Natural killer cell (primary cell): Measurements from ENCODE around the gene SHBG. TPM values are rescaled to one million over a fixed set of nuclear protein-coding genes. Genes with fewer than 3 reads are reported as not detected.

Source experiments
- ATAC-seq, 3 donors: fragments of 150-1000 bp in 2 of 3; fragments of 200-7000 bp in 1 of 3; cut with Tn5 transposase; 1 replicate in 1 of 3; 2 replicates in 2 of 3; pipeline ENCODE4 v1.10.0; 2021; ENCODE audit warnings: mild to moderate bottlenecking in 2 of 3, moderate library complexity in 2 of 3
- DNase-seq, 2 donors: peaks; one replicate each; pipeline versions ENCODE4 v3.0.0 to v3.0.0-alpha.2; 2013 to 2021; ENCODE audit warnings: mixed read lengths in 1 of 2
- H3K27ac ChIP-seq: one replicate; pipeline ENCODE4 v1.5.1; 2013; ENCODE audit warnings: mild to moderate bottlenecking, low read length
- H3K27me3 ChIP-seq: one replicate; pipeline ENCODE4 v1.6.1; 2013; ENCODE audit warnings: low read length; ENCODE audit not compliant: control insufficient read depth, insufficient read depth
- H3K36me3 ChIP-seq: one replicate; pipeline ENCODE4 v1.6.1; 2013; ENCODE audit warnings: low read length; ENCODE audit not compliant: control insufficient read depth, insufficient read depth
- H3K4me1 ChIP-seq: one replicate; pipeline ENCODE4 v1.6.1; 2013; ENCODE audit warnings: low read length; ENCODE audit not compliant: control insufficient read depth, insufficient read depth
- H3K4me3 ChIP-seq: one replicate; pipeline ENCODE4 v1.5.1; 2013; ENCODE audit warnings: low read length
- H3K9me3 ChIP-seq: one replicate; pipeline ENCODE4 v1.6.1; 2013; ENCODE audit warnings: low read length; ENCODE audit not compliant: control insufficient read depth, insufficient read depth
- H3K27ac Mint-ChIP-seq, 2 donors: one replicate each; pipeline ENCODE4 v1.8.0; 2022; ENCODE audit warnings: mild to moderate bottlenecking in 2 of 2, mixed read lengths in 2 of 2, moderate library complexity in 1 of 2
- H3K27me3 Mint-ChIP-seq, 2 donors: one replicate each; pipeline ENCODE4 v1.8.0; 2022; ENCODE audit warnings: low read depth in 2 of 2, mixed read lengths in 2 of 2
- H3K36me3 Mint-ChIP-seq: one replicate; pipeline ENCODE4 v1.8.0; 2022; ENCODE audit warnings: mixed read lengths
- H3K4me1 Mint-ChIP-seq, 2 donors: one replicate each; pipeline ENCODE4 v1.8.0; 2022; ENCODE audit warnings: mixed read lengths in 2 of 2
- H3K4me3 Mint-ChIP-seq: one replicate; pipeline ENCODE4 v1.8.0; 2022; ENCODE audit warnings: mild to moderate bottlenecking, moderate library complexity, mixed read lengths
- H3K9me3 Mint-ChIP-seq, 2 donors: one replicate each; pipeline ENCODE4 v1.8.0; 2022; ENCODE audit warnings: mixed read lengths in 2 of 2
- WGBS: methylation state at CpG from one replicate; pipeline ENCODE4 v1.1.7; 2013; ENCODE audit warnings: missing lambda C conversion rate; ENCODE audit not compliant: insufficient coverage; 5-methylcytosine and 5-hydroxymethylcytosine counted together
- intact Hi-C: fragments of 100-400 bp; cut with micrococcal nuclease; formaldehyde crosslinking; loops from one replicate; pipeline ENCODE4 v1.14.2; 2022
- total RNA-seq, 4 donors: library from RNA; stranded (reverse); fragments of 120-200 nt in 1 of 4; gene quantifications; one replicate each; pipeline versions ENCODE4 v1.2.3 to v1.2.4, GENCODE V29; 2013 to 2022
- TF ChIP-seq, protein P1 (sequence below): fragments of 200-600 bp; IDR thresholded peaks from one replicate; pipeline ENCODE4 v1.8.0; 2022; ENCODE audit warnings: antibody characterized with exemption

The SHBG gene
- total RNA-seq, 3 donors from 2014 or later (not counting 1 experiment from before 2014, with no cell fraction given) = not detected

DNA sequence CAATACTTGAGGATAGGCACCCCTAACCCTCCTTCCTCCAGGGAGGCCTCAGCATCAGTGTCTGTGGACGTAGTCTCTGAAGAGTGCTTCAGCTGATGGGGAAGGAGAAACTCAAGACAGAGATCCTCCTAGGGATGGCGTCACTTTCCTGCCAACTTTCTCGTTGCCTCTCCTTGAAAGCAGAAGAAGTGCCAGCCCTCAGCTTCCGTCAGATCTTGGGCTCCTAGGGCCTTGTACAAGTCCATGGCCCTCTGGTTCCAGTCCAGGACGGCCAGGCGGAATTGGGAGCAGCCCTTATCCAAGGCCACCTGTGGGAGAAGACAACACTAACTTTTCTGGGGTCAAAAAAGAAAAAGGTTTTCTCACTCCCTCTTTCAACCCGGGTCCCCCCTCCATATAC, 3.6 kb upstream of the SHBG start:
- peak overlapping the region; percentile 73 to 91 for H3K27ac Mint-ChIP-seq
- Histone ChIP-seq H3K36me3 (peaks cover 2% of the 10 kb centered on the region), H3K4me3 (no peak overlapping the region), H3K4me1 (peaks cover 17% of the 10 kb centered on the region), H3K27me3 (no peaks in the 10 kb centered on the region), H3K27ac (no peak overlapping the region), H3K9me3 (no peaks in the 10 kb centered on the region)
- H3K9me3 Mint-ChIP-seq = no peaks in the 10 kb centered on the region
- peaks cover 12 to 14% of the 10 kb centered on the region in 2 donors for H3K4me1 Mint-ChIP-seq
- 92% methylated on average over 7 of the region's 7 CpGs for WGBS
- ATAC-seq (no peak), DNase-seq (peak in 1 of 2 donors; percentile 11)
- H3K4me3 Mint-ChIP-seq = peak overlapping the region; percentile 92
- no peaks in the 10 kb centered on the region for H3K36me3 Mint-ChIP-seq
- intact Hi-C loops = no loop called here
- TF ChIP-seq, protein P1, sequence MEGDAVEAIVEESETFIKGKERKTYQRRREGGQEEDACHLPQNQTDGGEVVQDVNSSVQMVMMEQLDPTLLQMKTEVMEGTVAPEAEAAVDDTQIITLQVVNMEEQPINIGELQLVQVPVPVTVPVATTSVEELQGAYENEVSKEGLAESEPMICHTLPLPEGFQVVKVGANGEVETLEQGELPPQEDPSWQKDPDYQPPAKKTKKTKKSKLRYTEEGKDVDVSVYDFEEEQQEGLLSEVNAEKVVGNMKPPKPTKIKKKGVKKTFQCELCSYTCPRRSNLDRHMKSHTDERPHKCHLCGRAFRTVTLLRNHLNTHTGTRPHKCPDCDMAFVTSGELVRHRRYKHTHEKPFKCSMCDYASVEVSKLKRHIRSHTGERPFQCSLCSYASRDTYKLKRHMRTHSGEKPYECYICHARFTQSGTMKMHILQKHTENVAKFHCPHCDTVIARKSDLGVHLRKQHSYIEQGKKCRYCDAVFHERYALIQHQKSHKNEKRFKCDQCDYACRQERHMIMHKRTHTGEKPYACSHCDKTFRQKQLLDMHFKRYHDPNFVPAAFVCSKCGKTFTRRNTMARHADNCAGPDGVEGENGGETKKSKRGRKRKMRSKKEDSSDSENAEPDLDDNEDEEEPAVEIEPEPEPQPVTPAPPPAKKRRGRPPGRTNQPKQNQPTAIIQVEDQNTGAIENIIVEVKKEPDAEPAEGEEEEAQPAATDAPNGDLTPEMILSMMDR = no peak
- no peaks in the 10 kb centered on the region for H3K27me3 Mint-ChIP-seq

DNA sequence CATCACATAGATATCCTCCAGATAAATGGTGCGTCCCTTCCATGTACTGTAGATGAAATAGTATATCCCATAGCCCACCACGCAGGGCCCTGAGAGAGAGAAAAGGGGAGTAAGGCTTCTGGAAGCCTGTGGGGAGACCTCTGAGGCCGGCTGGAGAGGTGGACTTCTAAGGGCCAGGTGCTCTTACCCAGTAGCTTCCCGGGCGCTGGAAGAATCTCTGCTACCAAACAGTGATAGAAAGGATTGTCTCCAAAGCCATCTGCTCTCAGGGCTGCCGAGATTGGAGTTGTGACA, 3.0 kb upstream of the SHBG start:
- Mint-ChIP-seq H3K27ac (peak overlapping the region; percentile 73 to 91), H3K4me1 (peaks cover 12 to 14% of the 10 kb centered on the region in 2 donors), H3K9me3 (no peaks in the 10 kb centered on the region), H3K36me3 (no peaks in the 10 kb centered on the region), H3K27me3 (no peaks in the 10 kb centered on the region), H3K4me3 (peak overlapping the region; percentile 92)
- H3K4me1 ChIP-seq = peaks cover 17% of the 10 kb centered on the region
- DNase-seq (peak in 1 of 2 donors; percentile 13), ATAC-seq (no peak)
- no peak overlapping the region for H3K27ac ChIP-seq
- no peaks in the 10 kb centered on the region for H3K9me3 ChIP-seq
- 33% methylated on average over 5 of the region's 6 CpGs for WGBS
- H3K4me3 ChIP-seq = peak overlapping the region; percentile 78
- no peaks in the 10 kb centered on the region for H3K27me3 ChIP-seq
- TF ChIP-seq, protein P1 = no peak
- H3K36me3 ChIP-seq = peaks cover 2% of the 10 kb centered on the region
- intact Hi-C loops = no loop called here

DNA sequence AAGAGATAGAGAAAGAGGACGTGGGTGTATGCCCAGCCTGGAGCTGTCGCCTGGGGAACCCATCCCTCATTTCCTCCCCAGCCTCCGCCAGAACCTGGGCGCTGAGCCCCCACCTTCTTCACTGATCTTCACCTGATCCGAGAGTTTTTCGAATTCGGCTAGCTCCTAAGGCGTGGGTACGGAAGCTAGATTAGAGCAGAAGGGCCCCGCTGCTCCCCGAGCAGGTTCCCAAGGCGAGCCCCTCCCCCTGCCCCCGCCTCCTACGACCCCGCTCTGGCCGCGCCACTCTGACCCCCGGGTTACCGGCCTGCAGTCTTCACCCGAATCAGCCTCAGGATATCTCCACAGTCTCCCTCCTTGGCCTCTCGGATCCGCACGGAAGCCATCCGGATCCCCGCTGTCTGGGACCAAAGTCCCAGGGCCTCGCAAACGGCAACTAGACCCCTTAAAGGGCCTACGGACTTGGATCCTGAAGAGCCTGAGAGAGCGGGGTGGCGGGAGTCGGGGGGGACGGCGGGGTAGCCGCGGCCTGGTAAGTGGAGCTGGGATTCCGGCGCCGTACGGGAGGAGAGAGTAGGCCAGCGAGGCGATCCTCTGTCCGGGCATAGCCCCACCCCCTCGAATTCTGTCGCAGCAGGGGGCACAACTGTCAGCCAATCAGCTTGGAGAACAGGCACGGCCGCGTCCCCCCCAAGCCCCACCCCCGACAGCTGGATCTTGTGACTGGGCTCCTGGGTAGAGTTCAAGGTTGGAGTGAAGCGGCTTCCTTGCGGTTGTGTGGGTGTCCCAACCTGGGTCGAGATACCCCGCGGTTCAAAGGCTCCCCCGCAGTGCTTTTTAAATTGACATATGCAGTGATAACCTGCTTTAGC, 2.4 kb upstream of the SHBG start, which contains the start of gene SAT2:
SAT2 (minus strand) TSS at position 572 of the 872 bp plus-strand sequence; CDS start at position 386, 186 bp downstream.
- Histone ChIP-seq H3K27me3 (no peaks in the 10 kb centered on the region), H3K9me3 (no peaks in the 10 kb centered on the region), H3K36me3 (peaks cover 2% of the 10 kb centered on the region), H3K4me1 (peaks cover 17% of the 10 kb centered on the region), H3K4me3 (peak within 1 kb of the TSS; percentile 78), H3K27ac (peak within 1 kb of the TSS; percentile 75)
- intact Hi-C loops = no loop called here
- peak within 1 kb of the TSS; percentile 92 for H3K4me3 Mint-ChIP-seq
- no peaks in the 10 kb centered on the region for H3K9me3 Mint-ChIP-seq
- peak within 1 kb of the TSS; percentile 73 to 91 for H3K27ac Mint-ChIP-seq
- WGBS = under 1% methylated on average over 53 of the region's 54 CpGs
- ATAC-seq (peak; percentile 96 to 97 (median 97)), DNase-seq (peak; percentile 68 to 92)
- H3K27me3 Mint-ChIP-seq = no peaks in the 10 kb centered on the region
- TF ChIP-seq, protein P1 = no peak
- H3K36me3 Mint-ChIP-seq = no peaks in the 10 kb centered on the region
- H3K4me1 Mint-ChIP-seq = peaks cover 12 to 14% of the 10 kb centered on the region in 2 donors
